OCI-LY7 (cell line): ENCODE results near the gene XPO1.

ENCODE experiments used
- EZH2phosphoT487 ChIP-seq: fragments of 200-600 bp; sonication (generic); IDR thresholded peaks from 2 replicates; pipeline ENCODE4 v1.6.1; 2018; ENCODE audit warnings: low read depth, borderline replicate concordance, mild to moderate bottlenecking, mixed run types, antibody characterized with exemption, low read length, moderate library complexity, mixed read lengths
- TF ChIP-seq, protein P1 (sequence below): fragments of 200-600 bp; sonication (generic); conservative IDR thresholded peaks from 2 replicates; pipeline ENCODE4 v1.5.1; 2014; ENCODE audit warnings: mild to moderate bottlenecking, antibody characterized with exemption, low read length, moderate library complexity, mixed read lengths

DNA sequence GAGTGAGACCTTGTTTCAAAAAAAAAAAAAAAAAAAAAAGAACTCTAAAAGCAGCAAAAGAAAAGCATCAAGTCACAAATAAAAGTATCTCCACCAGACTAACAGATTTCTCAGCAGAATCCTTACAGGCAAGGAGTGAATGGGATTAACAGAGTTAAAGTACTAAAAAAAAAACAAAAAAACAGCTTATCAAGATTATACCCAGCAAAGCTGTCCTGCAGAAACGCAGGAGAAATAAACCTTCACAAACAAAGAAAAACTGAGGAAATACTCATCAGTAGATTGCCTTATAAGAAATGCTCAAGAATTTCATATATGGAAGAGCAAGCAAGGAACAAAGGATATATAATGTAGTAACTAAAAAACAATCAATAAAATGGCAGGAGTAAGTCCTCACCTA is 102.9 kb downstream of the XPO1 start:
- TF ChIP-seq, protein P1, sequence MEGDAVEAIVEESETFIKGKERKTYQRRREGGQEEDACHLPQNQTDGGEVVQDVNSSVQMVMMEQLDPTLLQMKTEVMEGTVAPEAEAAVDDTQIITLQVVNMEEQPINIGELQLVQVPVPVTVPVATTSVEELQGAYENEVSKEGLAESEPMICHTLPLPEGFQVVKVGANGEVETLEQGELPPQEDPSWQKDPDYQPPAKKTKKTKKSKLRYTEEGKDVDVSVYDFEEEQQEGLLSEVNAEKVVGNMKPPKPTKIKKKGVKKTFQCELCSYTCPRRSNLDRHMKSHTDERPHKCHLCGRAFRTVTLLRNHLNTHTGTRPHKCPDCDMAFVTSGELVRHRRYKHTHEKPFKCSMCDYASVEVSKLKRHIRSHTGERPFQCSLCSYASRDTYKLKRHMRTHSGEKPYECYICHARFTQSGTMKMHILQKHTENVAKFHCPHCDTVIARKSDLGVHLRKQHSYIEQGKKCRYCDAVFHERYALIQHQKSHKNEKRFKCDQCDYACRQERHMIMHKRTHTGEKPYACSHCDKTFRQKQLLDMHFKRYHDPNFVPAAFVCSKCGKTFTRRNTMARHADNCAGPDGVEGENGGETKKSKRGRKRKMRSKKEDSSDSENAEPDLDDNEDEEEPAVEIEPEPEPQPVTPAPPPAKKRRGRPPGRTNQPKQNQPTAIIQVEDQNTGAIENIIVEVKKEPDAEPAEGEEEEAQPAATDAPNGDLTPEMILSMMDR: no peak
- no peak for TF ChIP-seq EZH2phosphoT487
